HG02870 (cell line): ENCODE results near the gene PRF1.
"Not testable (repeated sequence)": the region's sequence is repeated elsewhere in the genome, so short reads cannot be mapped to it uniquely, and the experiment has no call there.

ENCODE experiments used
- ATAC-seq: cut with Tn5 transposase; IDR thresholded peaks from one replicate; pipeline ENCODE4 v1.9.1; 2021; ENCODE audit warnings: mild to moderate bottlenecking, moderate library complexity; ENCODE audit not compliant: unreplicated experiment

PRF1 gene

GRCh38 chr10:70617798-70618568, 15.4 kb upstream of the PRF1 start:
- no peak for ATAC-seq

DNA sequence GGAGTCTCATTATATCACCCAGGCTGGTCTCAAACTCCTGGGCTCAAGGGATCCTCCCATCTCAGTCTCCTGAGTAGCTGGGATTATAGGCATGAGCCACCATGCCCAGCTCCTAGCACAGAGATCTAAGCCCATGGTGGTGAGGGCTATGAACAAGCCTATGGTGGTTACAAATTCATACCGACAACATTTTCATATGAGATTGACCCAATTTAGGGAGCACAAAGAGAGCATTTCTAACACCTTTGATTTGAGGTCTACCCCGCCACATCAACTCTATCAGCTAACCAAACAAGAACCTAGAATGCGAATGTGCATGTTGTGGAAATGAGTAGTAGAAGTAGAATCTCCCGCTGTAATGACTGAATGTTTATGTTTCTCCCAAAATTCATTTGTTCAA, 14.2 kb upstream of the PRF1 start:
- ATAC-seq = no peak

DNA sequence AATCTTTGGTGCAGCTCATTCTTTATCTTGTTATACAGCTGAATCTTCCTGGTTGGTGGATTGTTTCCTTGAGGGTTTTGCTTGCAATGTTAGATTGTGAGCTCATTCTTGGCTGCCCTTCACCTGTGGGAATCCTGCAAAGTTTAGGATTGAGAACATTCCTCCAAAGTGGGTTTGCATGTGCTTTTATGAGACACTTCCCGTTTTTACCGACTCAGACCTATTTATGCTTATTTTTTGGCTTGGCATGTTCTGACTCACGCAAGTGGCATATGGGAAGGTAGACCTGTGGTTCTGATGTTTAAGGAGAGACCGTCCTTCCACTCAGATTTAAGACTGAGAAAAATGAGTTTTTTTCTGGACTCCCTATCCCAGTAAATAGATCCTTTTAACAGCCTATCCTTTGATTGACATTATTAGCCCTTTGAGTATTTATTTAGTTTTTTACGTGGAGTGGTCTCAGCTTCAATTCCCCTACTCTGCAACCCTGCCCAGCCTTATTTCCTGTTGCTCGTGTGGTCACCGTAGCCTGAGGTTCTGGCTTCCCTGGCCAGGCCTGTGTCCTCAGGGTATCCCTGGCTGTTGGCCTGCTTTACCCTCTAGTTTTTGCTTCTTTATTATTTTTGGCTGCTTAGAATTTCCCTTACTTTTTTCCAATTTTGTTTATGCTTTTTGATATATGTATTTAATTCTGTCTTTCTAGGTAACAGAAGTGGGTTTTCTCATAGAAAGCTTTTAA, 13.4 kb upstream of the PRF1 start:
- ATAC-seq = no peak

GRCh38 chr10:70615211-70615610, 12.7 kb upstream of the PRF1 start:
- no peak for ATAC-seq

DNA sequence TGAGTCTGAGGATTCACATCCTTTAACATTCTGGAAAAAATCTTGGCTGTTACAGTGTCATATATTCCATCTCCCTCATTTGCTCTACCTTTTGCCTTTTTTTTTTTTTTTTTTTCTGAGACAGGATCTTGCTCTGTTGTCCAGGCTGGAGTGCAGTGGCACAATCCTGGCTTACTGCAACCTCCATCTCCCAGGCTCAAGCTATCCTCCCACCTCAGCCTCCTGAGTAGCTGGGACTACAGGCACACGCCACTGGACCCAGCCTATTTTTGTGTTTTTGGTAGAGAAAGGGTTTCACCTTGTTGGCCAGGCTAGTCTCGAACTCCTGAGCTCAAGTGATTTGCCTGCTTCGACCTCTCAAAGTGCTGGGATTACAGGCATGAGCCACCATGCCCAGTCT, 11.8 kb upstream of the PRF1 start:
- not testable (repeated sequence) for ATAC-seq

GRCh38 chr10:70613941-70614340, 11.4 kb upstream of the PRF1 start:
- no peak for ATAC-seq

DNA sequence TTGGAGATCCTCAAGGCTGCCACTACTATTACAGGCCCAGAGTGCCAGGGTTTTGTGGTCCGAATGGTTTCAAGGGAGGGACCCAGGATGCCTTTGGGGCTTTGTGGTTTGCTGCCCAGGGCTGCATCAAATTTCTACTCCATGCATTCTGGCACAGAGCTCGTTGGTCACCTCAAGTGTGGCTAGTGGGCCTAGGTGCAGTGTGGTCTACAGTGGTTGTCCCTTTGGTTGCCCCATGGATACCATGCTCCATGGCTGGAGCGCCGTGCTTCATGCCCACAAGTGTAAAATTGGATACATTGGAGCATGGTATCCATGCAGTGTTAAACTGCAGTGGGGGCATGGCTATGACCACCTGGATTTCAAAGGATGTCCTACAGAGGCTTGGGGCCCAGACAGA, 5.4 kb upstream of the PRF1 start:
- no peak for ATAC-seq

DNA sequence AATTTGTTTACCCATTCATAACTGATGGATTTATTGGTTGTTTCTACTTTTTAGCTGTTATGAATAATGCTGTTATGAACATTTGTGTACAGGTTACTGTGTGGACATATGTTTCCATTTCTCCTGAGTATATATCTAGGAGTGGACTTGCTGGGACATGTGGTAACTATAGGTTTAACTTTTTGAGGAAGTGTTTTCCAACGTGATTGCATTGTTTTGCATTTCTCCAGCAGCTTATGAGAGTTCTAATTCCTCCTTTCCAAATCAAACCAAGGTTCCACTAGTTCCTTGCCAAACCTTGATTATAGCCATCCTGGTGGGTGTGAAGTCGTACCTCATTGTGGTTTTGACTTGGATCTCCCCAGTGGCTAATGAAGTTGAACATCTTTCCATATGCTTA, 2.6 kb upstream of the PRF1 start:
- ATAC-seq = no peak

- no peak for ATAC-seq
Observed at GRCh38 chr10:70604106-70604505, 1.6 kb upstream of the PRF1 start.

GRCh38 chr10:70603449-70603801, 884 bp upstream of the PRF1 start:
- no peak for ATAC-seq

DNA sequence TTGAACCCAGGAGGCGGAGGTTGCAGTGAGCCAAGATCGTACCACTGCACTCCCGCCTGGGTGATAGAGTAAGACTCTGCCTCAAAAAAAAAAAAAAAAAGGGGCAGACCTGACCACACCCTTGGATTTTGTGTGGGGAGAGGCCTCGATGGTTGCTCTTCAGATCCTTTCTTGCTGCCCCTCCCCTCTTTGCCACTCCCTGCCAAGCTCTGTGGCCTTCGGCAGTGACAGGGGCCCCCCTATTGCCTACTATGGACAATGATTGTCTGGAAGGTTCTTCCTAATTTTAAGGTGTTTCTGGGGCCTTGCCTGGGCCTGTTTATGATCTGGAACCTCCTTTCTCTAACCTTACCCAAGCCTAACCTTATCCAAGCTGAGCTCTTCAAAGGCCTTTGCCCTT, 795 bp downstream of the PRF1 start:
- ATAC-seq = no peak

GRCh38 chr10:70600512-70601395, 1.8 kb downstream of the PRF1 start:
- ATAC-seq = no peak

- ATAC-seq = no peak
Observed at GRCh38 chr10:70599791-70600190, 2.8 kb downstream of the PRF1 start.

DNA sequence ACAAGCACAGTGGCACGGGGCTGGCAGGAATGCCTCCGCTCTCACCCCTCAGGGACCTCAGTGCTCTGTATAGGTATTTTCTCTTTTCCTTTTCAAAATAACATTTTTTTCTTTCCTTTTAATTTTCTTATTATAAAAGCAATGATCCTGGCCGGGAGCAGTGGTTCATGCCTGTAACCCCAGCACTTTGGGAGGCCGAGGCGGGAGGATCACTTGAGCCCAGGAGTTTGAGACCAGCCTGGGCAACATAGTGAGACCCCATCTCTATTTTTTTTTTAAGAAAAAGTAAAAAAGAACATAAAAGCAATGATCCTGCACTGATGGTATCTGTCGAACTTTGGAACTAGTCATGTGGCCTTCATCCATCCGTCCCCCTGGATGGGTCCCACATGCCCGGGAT, 3.2 kb downstream of the PRF1 start:
- ATAC-seq = no peak

DNA sequence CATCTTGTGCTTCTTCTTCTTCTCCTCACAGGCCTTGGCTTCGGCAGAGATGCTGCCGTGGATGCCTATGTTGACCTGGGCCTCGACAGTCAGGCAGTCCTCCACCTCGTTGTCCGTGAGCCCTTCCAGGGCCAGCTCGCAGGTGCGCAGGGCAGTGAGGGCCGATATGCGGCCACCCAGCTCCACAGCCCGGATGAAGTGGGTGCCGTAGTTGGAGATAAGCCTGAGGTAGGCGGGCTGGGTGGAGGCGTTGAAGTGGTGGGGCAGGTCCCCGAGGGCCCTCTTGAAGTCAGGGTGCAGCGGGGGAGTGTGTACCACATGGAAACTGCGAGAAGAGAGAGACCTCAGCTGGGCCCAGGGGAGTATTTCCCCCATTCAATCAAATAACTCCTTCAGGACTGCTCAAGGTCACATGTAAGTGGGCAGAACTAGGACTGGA, 3.7 kb downstream of the PRF1 start:
- ATAC-seq = no peak

- ATAC-seq = no peak
Observed at GRCh38 chr10:70597856-70598815, 4.4 kb downstream of the PRF1 start.

- no peak for ATAC-seq
Observed at GRCh38 chr10:70596860-70597809, 5.4 kb downstream of the PRF1 start.

DNA sequence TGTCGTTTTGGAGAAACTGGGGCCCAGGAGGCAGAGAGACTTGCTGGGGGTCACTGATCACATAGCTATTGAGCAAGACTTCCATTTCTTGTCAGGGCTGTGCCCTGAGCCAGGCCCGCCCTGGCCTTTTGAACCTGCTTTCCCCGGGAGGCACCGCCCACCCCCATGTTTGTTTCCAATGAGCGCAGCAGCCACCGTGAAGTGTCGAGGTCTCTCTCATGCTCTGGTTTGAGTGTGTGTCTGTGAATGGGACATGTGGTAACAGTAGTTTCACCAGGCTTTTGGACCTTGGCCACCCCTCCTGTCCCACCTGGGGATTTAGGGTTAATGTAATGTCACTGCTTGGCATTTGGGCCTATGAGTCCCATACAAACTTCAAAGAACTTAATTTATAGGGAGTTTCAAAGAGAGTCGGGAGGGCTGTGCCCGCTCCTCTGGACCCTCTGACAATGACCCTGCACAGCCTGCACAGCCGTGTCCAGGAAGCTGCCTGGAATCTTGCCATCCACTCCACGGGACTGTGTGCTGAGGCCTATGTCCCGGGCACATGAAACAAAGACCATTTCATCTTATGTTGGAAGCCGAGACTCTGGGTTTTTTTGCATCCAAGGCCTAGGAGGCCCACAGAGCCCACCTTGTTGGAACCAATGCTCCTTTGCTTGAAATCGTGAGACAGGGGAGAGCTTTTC, 6.3 kb downstream of the PRF1 start:
- ATAC-seq = no peak

GRCh38 chr10:70595566-70596016, 7.0 kb downstream of the PRF1 start:
- no peak for ATAC-seq
